Nephron (organoid): ENCODE measurements around the gene CXADR.
"Not testable (repeated sequence)": the region's sequence is repeated elsewhere in the genome, so short reads cannot be mapped to it uniquely, and the experiment has no call there.

Experiments
- H3K27ac Mint-ChIP-seq, 3 experiments: 2 replicates each; pipeline ENCODE4 v1.8.0; 2020; ENCODE audit warnings: mixed read lengths in 3 of 3, mild to moderate bottlenecking in 2 of 3, moderate library complexity in 1 of 3
- H3K27me3 Mint-ChIP-seq: 2 replicates; pipeline ENCODE4 v1.8.0; 2021; ENCODE audit warnings: low read depth, mild to moderate bottlenecking, moderate library complexity, mixed read lengths
- H3K36me3 Mint-ChIP-seq: 2 replicates; pipeline ENCODE4 v1.8.0; 2020; ENCODE audit warnings: low read depth, mixed read lengths
- H3K4me1 Mint-ChIP-seq: 2 replicates; pipeline ENCODE4 v1.8.0; 2020; ENCODE audit warnings: mixed read lengths
- H3K4me3 Mint-ChIP-seq, 3 experiments: 2 replicates each; pipeline ENCODE4 v1.8.0; 2020; ENCODE audit warnings: mild to moderate bottlenecking in 3 of 3, mixed read lengths in 3 of 3, moderate library complexity in 2 of 3
- H3K9me3 Mint-ChIP-seq: 2 replicates; pipeline ENCODE4 v1.8.0; 2020; ENCODE audit warnings: mixed read lengths
- CTCF ChIP-seq, 3 experiments: fragments of 200-600 bp; sonication (generic); IDR thresholded peaks; one replicate each; pipeline ENCODE4 v1.5.0; 2021; ENCODE audit warnings: antibody characterized with exemption in 3 of 3; ENCODE audit not compliant: unreplicated experiment in 3 of 3

CXADR gene

DNA sequence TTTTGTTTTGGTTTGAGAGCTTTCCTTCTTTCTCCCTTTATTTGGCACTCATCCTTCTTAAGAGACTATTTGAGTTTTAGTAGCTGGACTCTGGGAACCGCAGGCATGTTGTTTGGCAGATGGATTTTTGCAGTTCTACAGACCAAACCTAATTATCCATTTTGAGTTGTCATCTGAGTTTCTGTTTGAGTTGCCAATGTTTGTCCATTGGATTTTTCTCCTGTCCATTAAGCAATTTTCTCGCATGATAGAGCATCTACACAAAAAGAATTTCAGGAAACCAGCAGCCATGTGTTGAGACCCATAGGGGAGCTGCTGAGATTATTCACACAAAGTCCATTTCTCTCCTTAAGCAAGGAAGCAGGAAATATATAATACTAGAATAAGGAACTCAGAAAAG, 17.2 kb upstream of the CXADR start:
- H3K9me3 Mint-ChIP-seq: no peaks in the 10 kb centered on the region
- H3K27ac Mint-ChIP-seq: no peak overlapping the region
- H3K4me3 Mint-ChIP-seq: no peak overlapping the region
- no peaks in the 10 kb centered on the region for H3K36me3 Mint-ChIP-seq
- no peak for TF ChIP-seq CTCF (IDR thresholded peaks at IDR 0.05; ENCODE audit: unreplicated experiment in 3 of 3)
- peaks cover 5% of the 10 kb centered on the region for H3K4me1 Mint-ChIP-seq
- peaks cover 7% of the 10 kb centered on the region for H3K27me3 Mint-ChIP-seq

GRCh38 chr21:17497316-17497715, 15.5 kb upstream of the CXADR start:
- TF ChIP-seq CTCF (IDR thresholded peaks at IDR 0.05; ENCODE audit: unreplicated experiment in 3 of 3): no peak
- Mint-ChIP-seq H3K27ac (no peak overlapping the region), H3K9me3 (no peaks in the 10 kb centered on the region), H3K4me3 (no peak overlapping the region), H3K36me3 (no peaks in the 10 kb centered on the region), H3K4me1 (peaks cover 5% of the 10 kb centered on the region), H3K27me3 (peaks cover 7% of the 10 kb centered on the region)

DNA sequence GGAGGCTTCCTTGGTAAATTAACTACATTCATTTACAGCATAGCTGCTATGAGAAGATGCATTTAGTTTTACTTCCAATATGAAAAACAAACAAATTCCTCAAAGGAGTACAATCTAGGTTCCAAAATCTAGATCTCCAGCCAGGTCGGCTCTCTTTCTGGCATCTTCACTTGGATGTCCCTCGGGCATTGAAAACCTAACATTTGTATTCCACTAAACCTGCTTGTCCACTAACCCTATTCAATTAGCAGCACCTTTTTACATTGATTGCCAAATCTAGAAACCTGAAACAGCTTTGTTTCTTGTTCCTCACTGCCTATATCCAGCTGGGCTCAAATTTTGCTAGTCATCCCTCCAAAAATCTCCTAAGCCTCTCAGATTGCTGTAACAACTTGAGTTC, 14.3 kb upstream of the CXADR start:
- TF ChIP-seq CTCF (IDR thresholded peaks at IDR 0.05; ENCODE audit: unreplicated experiment in 3 of 3): no peak
- Mint-ChIP-seq H3K27me3 (peaks cover 4% of the 10 kb centered on the region), H3K4me1 (peaks cover 5% of the 10 kb centered on the region), H3K36me3 (no peaks in the 10 kb centered on the region), H3K27ac (no peak overlapping the region), H3K4me3 (no peak overlapping the region), H3K9me3 (no peaks in the 10 kb centered on the region)

DNA sequence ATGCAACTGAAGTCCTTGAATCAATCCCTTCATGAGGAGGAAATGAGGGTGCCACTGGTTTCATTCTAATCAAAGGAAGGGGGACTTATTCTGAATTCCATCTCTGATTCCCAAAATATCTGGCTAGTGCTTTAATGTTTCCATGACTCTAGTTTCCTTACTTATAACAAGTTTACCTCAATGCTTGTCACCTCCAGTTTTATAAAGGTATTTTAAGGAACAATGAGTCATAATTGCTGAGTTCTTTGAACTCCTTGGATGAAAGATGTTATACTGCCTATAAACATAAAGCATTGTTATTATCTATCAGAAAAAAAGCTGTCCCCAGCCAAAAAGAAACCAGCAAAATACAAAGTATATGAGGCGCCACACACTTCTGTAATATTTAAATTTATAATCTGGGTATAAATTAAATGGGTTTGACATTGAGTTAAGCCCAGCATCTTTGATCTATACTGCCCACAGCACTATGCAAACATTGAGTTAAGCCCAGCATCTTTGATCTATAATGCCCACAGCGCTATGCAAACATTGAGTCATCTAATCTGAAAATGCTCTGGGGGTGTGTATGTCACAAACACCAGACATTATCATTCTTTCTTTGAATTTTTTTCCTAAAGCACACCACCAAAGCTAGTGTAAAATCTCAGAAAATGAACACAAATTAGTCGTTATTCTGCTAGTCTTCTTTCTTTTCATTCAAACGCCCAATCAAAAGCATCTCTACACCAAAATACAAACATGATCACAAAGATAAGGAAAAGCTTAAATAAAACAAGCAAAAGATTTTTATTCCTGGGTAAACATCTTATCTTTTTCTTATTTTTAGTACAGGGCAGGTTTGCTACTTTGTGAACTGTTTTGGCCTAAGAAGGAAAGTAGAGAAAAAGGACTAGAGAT, 11.5 kb upstream of the CXADR start:
- no peaks in the 10 kb centered on the region for H3K36me3 Mint-ChIP-seq
- no peak for TF ChIP-seq CTCF (IDR thresholded peaks at IDR 0.05; ENCODE audit: unreplicated experiment in 3 of 3)
- peaks cover 5% of the 10 kb centered on the region for H3K4me1 Mint-ChIP-seq
- H3K27me3 Mint-ChIP-seq: no peaks in the 10 kb centered on the region
- H3K27ac Mint-ChIP-seq: no peak overlapping the region
- peaks cover 2% of the 10 kb centered on the region for H3K9me3 Mint-ChIP-seq
- H3K4me3 Mint-ChIP-seq: no peak overlapping the region

GRCh38 chr21:17502985-17503384, 9.9 kb upstream of the CXADR start:
- H3K27me3 Mint-ChIP-seq, H3K9me3 Mint-ChIP-seq, H3K36me3 Mint-ChIP-seq, H3K4me3 Mint-ChIP-seq, H3K4me1 Mint-ChIP-seq, H3K27ac Mint-ChIP-seq: not testable (repeated sequence)

DNA sequence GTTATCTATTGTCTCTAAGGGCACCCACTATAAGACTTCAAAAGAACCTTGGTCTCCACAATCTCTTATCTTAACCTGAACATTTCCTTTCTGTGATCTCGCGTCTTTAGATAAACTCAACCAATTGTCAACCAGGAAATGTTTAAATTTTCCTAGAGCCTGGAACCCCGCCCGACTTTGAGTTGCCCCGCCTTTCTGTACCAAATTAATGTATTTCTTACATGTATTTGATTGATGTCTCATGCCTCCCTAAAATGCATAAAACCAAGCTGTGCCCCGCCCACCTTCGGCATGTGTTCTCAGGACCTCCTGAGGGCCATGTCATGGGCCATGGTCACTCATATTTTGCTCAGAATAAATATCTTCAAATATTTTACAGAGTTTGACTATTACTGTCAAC, 5.9 kb upstream of the CXADR start:
- H3K4me3 Mint-ChIP-seq: no peak overlapping the region
- H3K36me3 Mint-ChIP-seq: peaks cover 3% of the 10 kb centered on the region

More for the DNA sequence above, 5.9 kb upstream of the CXADR start:
- H3K27me3 Mint-ChIP-seq: peaks cover 28% of the 10 kb centered on the region
- no peak for TF ChIP-seq CTCF (IDR thresholded peaks at IDR 0.05; ENCODE audit: unreplicated experiment in 3 of 3)
- peaks cover 7% of the 10 kb centered on the region for H3K9me3 Mint-ChIP-seq
- no peaks in the 10 kb centered on the region for H3K4me1 Mint-ChIP-seq
- no peak overlapping the region for H3K27ac Mint-ChIP-seq
